ENCODE data around the gene RAD51B.
"Not testable (repeated sequence)": the region's sequence is repeated elsewhere in the genome, so short reads cannot be mapped to it uniquely, and the experiment has no call there.

The RAD51B gene

GRCh38 chr14:68219407-68219806 lies 399.8 kb downstream of the RAD51B start:
- DNase-seq = no peak

GRCh38 chr14:68221046-68221445 lies 401.5 kb downstream of the RAD51B start:
- DNase-seq = not testable (repeated sequence)

GRCh38 chr14:68222154-68222553 lies 402.6 kb downstream of the RAD51B start:
- no peak for DNase-seq

GRCh38 chr14:68222726-68223125 lies 403.1 kb downstream of the RAD51B start:
- DNase-seq = no peak

- no peak for DNase-seq
Measured at GRCh38 chr14:68223631-68224030, 404.1 kb downstream of the RAD51B start.

GRCh38 chr14:68225321-68225720 lies 405.7 kb downstream of the RAD51B start:
- no peak for DNase-seq

- no peak for DNase-seq
Measured at GRCh38 chr14:68226523-68226922, 406.9 kb downstream of the RAD51B start.

GRCh38 chr14:68228656-68229055 lies 409.1 kb downstream of the RAD51B start:
- no peak for DNase-seq

GRCh38 chr14:68229423-68230100 lies 410.0 kb downstream of the RAD51B start:
- DNase-seq = no peak

- DNase-seq = no peak
Measured at GRCh38 chr14:68230202-68230949, 410.8 kb downstream of the RAD51B start.

- DNase-seq = no peak
Measured at GRCh38 chr14:68230950-68231717, 411.6 kb downstream of the RAD51B start.

- DNase-seq = no peak
Measured at GRCh38 chr14:68231898-68232297, 412.3 kb downstream of the RAD51B start.

- no peak for DNase-seq
Measured at GRCh38 chr14:68232300-68233055, 412.9 kb downstream of the RAD51B start.

- no peak for DNase-seq
Measured at GRCh38 chr14:68233101-68233784, 413.7 kb downstream of the RAD51B start.

- DNase-seq = no peak
Measured at GRCh38 chr14:68234101-68234905, 414.7 kb downstream of the RAD51B start.

- no peak for DNase-seq
Measured at GRCh38 chr14:68235011-68235410, 415.4 kb downstream of the RAD51B start.

- no peak for DNase-seq
Measured at GRCh38 chr14:68236582-68237458, 417.2 kb downstream of the RAD51B start.

GRCh38 chr14:68238551-68238950 lies 419.0 kb downstream of the RAD51B start:
- DNase-seq = no peak

- DNase-seq = no peak
Measured at GRCh38 chr14:68238976-68239375, 419.4 kb downstream of the RAD51B start.

- no peak for DNase-seq
Measured at GRCh38 chr14:68239988-68240771, 420.6 kb downstream of the RAD51B start.
